Measurements from ENCODE around the gene COG3.

DNA sequence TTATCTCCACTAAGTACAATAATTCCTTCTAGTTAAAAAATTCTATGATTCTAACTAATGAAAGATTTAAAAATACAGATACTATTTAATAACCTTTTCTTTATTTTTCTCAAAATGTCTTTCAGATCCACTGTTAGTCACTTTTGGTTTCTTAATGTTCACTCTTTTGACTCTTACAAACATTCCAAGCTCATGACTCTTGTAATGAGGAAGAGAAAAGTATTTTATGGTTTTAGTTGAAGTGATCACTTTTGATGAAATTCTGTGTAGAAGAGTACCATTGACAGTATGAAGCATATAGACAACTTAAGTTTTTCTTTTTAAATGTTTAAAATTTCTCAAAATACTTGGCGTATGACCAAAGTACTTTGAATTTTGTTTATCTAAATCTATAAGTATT is 27.8 kb downstream of the COG3 start:
- TF ChIP-seq, protein P1, sequence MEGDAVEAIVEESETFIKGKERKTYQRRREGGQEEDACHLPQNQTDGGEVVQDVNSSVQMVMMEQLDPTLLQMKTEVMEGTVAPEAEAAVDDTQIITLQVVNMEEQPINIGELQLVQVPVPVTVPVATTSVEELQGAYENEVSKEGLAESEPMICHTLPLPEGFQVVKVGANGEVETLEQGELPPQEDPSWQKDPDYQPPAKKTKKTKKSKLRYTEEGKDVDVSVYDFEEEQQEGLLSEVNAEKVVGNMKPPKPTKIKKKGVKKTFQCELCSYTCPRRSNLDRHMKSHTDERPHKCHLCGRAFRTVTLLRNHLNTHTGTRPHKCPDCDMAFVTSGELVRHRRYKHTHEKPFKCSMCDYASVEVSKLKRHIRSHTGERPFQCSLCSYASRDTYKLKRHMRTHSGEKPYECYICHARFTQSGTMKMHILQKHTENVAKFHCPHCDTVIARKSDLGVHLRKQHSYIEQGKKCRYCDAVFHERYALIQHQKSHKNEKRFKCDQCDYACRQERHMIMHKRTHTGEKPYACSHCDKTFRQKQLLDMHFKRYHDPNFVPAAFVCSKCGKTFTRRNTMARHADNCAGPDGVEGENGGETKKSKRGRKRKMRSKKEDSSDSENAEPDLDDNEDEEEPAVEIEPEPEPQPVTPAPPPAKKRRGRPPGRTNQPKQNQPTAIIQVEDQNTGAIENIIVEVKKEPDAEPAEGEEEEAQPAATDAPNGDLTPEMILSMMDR (IDR thresholded peaks at IDR 0.05): no peak
- no peak for TF ChIP-seq POLR2A (IDR thresholded peaks at IDR 0.05)

All from testis (tissue), 2 donors.